ENCODE measurements around the gene CD48. TPM values are rescaled to one million over a fixed set of nuclear protein-coding genes. Genes with fewer than 3 reads are reported as not detected.
"Not testable (repeated sequence)": the region's sequence is repeated elsewhere in the genome, so short reads cannot be mapped to it uniquely, and the experiment has no call there.

Gene CD48
- total and polyA plus RNA-seq, 3 experiments from 2014 or later, result 224 to 250 (median 234) TPM

DNA sequence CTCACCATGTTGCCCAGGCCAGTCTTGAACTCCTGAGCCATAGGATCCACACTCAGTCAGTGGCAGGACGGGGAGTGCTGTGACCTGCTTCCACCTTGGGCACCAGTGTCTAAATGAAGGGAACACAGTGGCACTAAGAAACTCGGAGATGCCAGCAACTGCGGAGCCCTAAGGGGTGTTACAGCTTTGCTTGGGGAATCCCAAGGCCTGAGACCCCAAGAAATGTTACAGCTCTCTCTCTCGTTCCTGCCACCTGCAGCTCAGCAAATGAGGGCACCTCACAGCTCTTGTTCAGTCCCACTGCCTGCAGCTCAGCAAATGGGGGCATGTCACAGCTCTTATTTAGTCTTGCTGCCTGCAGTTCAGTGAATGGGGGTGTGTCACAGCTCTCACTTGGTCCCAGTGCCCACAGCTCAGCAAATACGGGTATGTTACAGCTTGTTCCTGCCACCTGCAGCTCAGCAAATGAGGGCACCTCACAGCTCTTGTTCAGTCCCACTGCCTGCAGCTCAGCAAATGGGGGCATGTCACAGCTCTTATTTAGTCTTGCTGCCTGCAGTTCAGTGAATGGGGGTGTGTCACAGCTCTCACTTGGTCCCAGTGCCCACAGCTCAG is 2.5 kb upstream of the CD48 start:
- not testable (repeated sequence) for H3K9me3 Mint-ChIP-seq; H3K27me3 ChIP-seq (ENCODE audit: insufficient read depth, low read length, poor library complexity, severe bottlenecking); H3K27me3 Mint-ChIP-seq; H3K36me3 ChIP-seq (ENCODE audit: insufficient read depth, low read length); H3K27ac ChIP-seq (ENCODE audit: low read depth, low read length); H3K4me3 ChIP-seq (ENCODE audit: low read length); H3K9me3 ChIP-seq (ENCODE audit: low read length)
- peak in 3 of 5 donors; percentile 38 to 67 (median 43) for DNase-seq
- Mint-ChIP-seq H3K4me3 (peak overlapping the region in 4 of 7 donors; percentile 8 to 42 (median 33)), H3K27ac (peak overlapping the region; percentile 41 to 93 (median 86)), H3K4me1 (peaks cover 38 to 54% (median 52%) of the 10 kb centered on the region in 3 donors), H3K36me3 (peaks cover 0 to 12% (median 0%) of the 10 kb centered on the region in 3 donors)
- POLR2A ChIA-PET, result interaction anchor here (0.6 to 2.0 kb wide), 3 partner anchors 9 to 38 kb away, joined by 3 to 8 read pairs (median 3); no protein-coding TSS in a partner anchor
- CTCF ChIA-PET, result interaction anchor here (0.9 to 6.7 kb wide), 9 partner anchors 8 to 123 kb away, joined by 3 to 72 read pairs (median 9); no protein-coding TSS in a partner anchor
- H3K4me1 ChIP-seq (ENCODE audit: insufficient read depth, low read length), result peaks cover 47% of the 10 kb centered on the region

DNA sequence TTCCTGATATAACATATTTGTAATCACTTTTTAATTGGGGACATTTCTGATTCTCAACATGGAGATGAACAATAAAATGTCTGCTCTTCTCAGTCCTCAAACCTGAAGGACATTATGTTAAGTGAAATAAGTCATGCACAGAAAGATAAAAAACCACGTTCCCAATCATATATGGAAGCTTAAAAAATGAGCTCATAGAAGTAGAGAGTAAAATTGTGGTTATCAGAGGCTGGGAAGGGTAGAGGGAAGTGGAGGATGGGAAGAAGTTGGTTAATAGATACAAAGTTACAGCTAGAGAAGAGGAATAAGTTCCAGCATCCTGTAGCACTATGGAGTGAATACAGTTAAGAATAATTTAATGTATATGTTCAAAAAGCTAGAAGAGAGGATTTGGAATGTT is 1.5 kb upstream of the CD48 start:
- ChIA-PET CTCF (interaction anchor here (0.9 to 6.7 kb wide), 11 partner anchors 7 to 239 kb away, joined by 3 to 72 read pairs (median 6); no protein-coding TSS in a partner anchor), POLR2A (interaction anchor here (1.0 to 2.0 kb wide), 2 partner anchors 10 to 30 kb away, joined by 3 to 8 read pairs; no protein-coding TSS in a partner anchor)
- H3K4me1 Mint-ChIP-seq, result peaks cover 38 to 54% (median 52%) of the 10 kb centered on the region in 3 donors
- Histone ChIP-seq H3K4me3 (ENCODE audit: low read length) (peak overlapping the region; percentile 88), H3K9me3 (ENCODE audit: low read length) (no peaks in the 10 kb centered on the region), H3K36me3 (ENCODE audit: insufficient read depth, low read length) (no peaks in the 10 kb centered on the region), H3K27ac (ENCODE audit: low read depth, low read length) (peak overlapping the region; percentile 56), H3K4me1 (ENCODE audit: insufficient read depth, low read length) (peaks cover 56% of the 10 kb centered on the region), H3K27me3 (ENCODE audit: insufficient read depth, low read length, poor library complexity, severe bottlenecking) (no peaks in the 10 kb centered on the region)
- H3K36me3 Mint-ChIP-seq, result peaks cover 0 to 12% (median 0%) of the 10 kb centered on the region in 3 donors
- no peak for DNase-seq
- H3K4me3 Mint-ChIP-seq, result no peak overlapping the region
- peak overlapping the region in 1 of 8 donors; percentile 89 for H3K27ac Mint-ChIP-seq
- no peaks in the 10 kb centered on the region for H3K9me3 Mint-ChIP-seq
- no peaks in the 10 kb centered on the region for H3K27me3 Mint-ChIP-seq

DNA sequence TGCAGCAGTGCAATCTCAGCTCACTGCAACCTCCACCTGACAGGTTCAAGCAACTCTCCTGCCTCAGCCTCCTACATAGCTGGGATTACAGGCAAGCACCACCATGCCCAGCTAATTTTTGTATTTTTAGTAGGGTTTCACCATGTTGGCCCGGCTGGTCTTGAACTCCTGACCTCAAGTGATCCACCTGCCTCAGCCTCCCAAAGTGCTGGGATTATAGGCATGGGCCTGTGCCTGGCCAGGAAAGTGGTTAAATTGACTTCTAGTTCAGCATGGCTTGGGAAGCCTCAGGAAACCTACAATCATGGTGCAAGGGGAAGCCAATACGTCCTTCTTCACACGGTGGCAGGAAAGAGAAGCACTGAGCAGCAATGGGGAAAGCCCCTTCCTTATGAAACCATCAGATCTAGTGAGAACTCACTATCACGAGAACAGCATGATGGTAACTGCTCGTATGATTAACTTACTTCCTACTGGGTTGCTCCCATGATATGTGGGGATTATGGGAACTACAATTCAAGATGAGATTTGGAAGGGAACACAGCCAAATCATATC is 981 bp upstream of the CD48 start:
- Mint-ChIP-seq H3K27ac (peak overlapping the region in 1 of 8 donors; percentile 89), H3K36me3 (peaks cover 0 to 12% (median 0%) of the 10 kb centered on the region in 3 donors), H3K4me1 (peaks cover 36 to 50% (median 49%) of the 10 kb centered on the region in 3 donors)
- CTCF ChIA-PET, result interaction anchor here (0.8 to 6.7 kb wide), 11 partner anchors 12 to 240 kb away, joined by 3 to 72 read pairs (median 4); no protein-coding TSS in a partner anchor
- POLR2A ChIA-PET, result interaction anchor here (0.6 to 2.0 kb wide), 7 partner anchors 11 to 294 kb away, joined by 3 to 8 read pairs (median 3); partner anchors contain the start of gene SLAMF7
- H3K27me3 Mint-ChIP-seq; H3K9me3 ChIP-seq (ENCODE audit: low read length); H3K4me3 Mint-ChIP-seq; H3K36me3 ChIP-seq (ENCODE audit: insufficient read depth, low read length); H3K27me3 ChIP-seq (ENCODE audit: insufficient read depth, low read length, poor library complexity, severe bottlenecking); H3K9me3 Mint-ChIP-seq: not testable (repeated sequence)
- peak overlapping the region; percentile 88 for H3K4me3 ChIP-seq (ENCODE audit: low read length)
- peak overlapping the region; percentile 56 for H3K27ac ChIP-seq (ENCODE audit: low read depth, low read length)
- DNase-seq, result peak; percentile 23 to 69 (median 60)
- H3K4me1 ChIP-seq (ENCODE audit: insufficient read depth, low read length), result peaks cover 61% of the 10 kb centered on the region

GRCh38 chr1:160711276-160711601 is 383 bp downstream of the CD48 start:
- Histone ChIP-seq H3K36me3 (ENCODE audit: insufficient read depth, low read length) (no peaks in the 10 kb centered on the region), H3K9me3 (ENCODE audit: low read length) (no peaks in the 10 kb centered on the region), H3K27me3 (ENCODE audit: insufficient read depth, low read length, poor library complexity, severe bottlenecking) (no peaks in the 10 kb centered on the region), H3K4me1 (ENCODE audit: insufficient read depth, low read length) (peaks cover 75% of the 10 kb centered on the region), H3K4me3 (ENCODE audit: low read length) (peak overlapping the region; percentile 88), H3K27ac (ENCODE audit: low read depth, low read length) (peak overlapping the region; percentile 56)
- no peak for DNase-seq
- ChIA-PET POLR2A (interaction anchor here (0.6 to 1.7 kb wide), 4 partner anchors 14 to 46 kb away, joined by 3 to 4 read pairs (median 3); no protein-coding TSS in a partner anchor), CTCF (interaction anchor here (1.1 to 6.7 kb wide), 6 partner anchors 13 to 57 kb away, joined by 5 to 72 read pairs (median 10); no protein-coding TSS in a partner anchor)
- Mint-ChIP-seq H3K9me3 (no peaks in the 10 kb centered on the region), H3K27me3 (no peaks in the 10 kb centered on the region), H3K4me1 (peaks cover 39 to 44% (median 42%) of the 10 kb centered on the region in 3 donors), H3K27ac (peak overlapping the region in 1 of 8 donors; percentile 89), H3K36me3 (peaks cover 0 to 15% (median 4%) of the 10 kb centered on the region in 3 donors), H3K4me3 (no peak overlapping the region)

DNA sequence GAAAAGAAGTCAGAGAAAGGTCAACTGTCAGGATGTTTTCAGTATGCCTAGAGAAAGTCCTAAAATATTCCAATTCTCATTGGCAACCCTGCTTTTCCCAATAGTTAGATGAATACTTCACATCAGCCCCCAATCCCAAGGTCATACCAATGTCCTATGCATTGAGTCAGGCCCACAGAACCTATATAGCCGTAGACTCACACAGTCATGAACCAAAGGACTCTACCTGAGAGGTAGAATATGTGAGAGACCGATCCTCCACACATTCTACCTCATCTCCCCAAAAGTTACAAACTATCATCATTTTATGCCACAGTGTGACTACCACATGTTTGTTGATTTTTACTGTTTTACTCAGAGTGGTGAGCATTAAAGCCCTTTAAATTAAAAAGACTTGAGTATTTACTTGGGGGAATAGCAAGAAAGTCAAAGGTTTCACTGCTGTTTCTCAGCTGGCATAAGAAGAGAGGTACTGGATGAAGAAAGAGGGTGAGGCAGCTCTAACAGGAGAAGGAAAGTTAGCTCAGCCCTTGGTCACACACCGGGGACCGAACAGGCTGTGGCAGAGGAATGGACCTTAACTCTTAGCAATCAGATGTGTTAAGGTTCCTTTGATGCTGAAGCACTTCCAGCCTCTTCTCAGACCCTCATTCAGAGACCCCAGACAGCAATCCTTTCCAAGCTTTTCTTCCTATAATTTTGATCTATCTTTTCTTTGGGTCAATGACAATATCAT is 937 bp downstream of the CD48 start:
- DNase-seq, result no peak
- Mint-ChIP-seq H3K36me3 (peaks cover 2 to 16% (median 6%) of the 10 kb centered on the region in 3 donors), H3K27ac (peak overlapping the region in 1 of 8 donors; percentile 89), H3K27me3 (no peaks in the 10 kb centered on the region), H3K4me1 (peaks cover 39 to 42% (median 41%) of the 10 kb centered on the region in 3 donors), H3K4me3 (no peak overlapping the region), H3K9me3 (no peaks in the 10 kb centered on the region)
- Histone ChIP-seq H3K36me3 (ENCODE audit: insufficient read depth, low read length) (no peaks in the 10 kb centered on the region), H3K4me3 (ENCODE audit: low read length) (peak overlapping the region; percentile 88), H3K27ac (ENCODE audit: low read depth, low read length) (peak overlapping the region; percentile 56), H3K27me3 (ENCODE audit: insufficient read depth, low read length, poor library complexity, severe bottlenecking) (no peaks in the 10 kb centered on the region), H3K9me3 (ENCODE audit: low read length) (no peaks in the 10 kb centered on the region), H3K4me1 (ENCODE audit: insufficient read depth, low read length) (peaks cover 79% of the 10 kb centered on the region)
- POLR2A ChIA-PET, result interaction anchor here (0.7 to 1.7 kb wide), 2 partner anchors 15 to 26 kb away, joined by 3 to 4 read pairs; no protein-coding TSS in a partner anchor
- CTCF ChIA-PET, result interaction anchor here (1.1 to 6.7 kb wide), 6 partner anchors 14 to 57 kb away, joined by 5 to 72 read pairs (median 10); no protein-coding TSS in a partner anchor

- Mint-ChIP-seq H3K27me3 (no peaks in the 10 kb centered on the region), H3K36me3 (peaks cover 3 to 26% (median 9%) of the 10 kb centered on the region in 3 donors), H3K27ac (no peak overlapping the region), H3K4me1 (peaks cover 31 to 48% (median 31%) of the 10 kb centered on the region in 3 donors), H3K4me3 (no peak overlapping the region), H3K9me3 (no peaks in the 10 kb centered on the region)
- ChIA-PET CTCF (interaction anchor here (4.0 kb wide), 1 partner anchor 29 kb away, joined by 22 read pairs; no protein-coding TSS in a partner anchor), POLR2A (interaction anchor here (2.4 kb wide), 1 partner anchor 26 kb away, joined by 11 read pairs; no protein-coding TSS in a partner anchor)
- Histone ChIP-seq H3K4me3 (ENCODE audit: low read length) (peak overlapping the region; percentile 88), H3K36me3 (ENCODE audit: insufficient read depth, low read length) (no peaks in the 10 kb centered on the region), H3K27me3 (ENCODE audit: insufficient read depth, low read length, poor library complexity, severe bottlenecking) (no peaks in the 10 kb centered on the region), H3K9me3 (ENCODE audit: low read length) (no peaks in the 10 kb centered on the region), H3K27ac (ENCODE audit: low read depth, low read length) (peak overlapping the region; percentile 56), H3K4me1 (ENCODE audit: insufficient read depth, low read length) (peaks cover 80% of the 10 kb centered on the region)
- DNase-seq, result no peak
Measured at GRCh38 chr1:160709715-160710114, 1.9 kb downstream of the CD48 start.

GRCh38 chr1:160708801-160709200 is 2.8 kb downstream of the CD48 start:
- Histone ChIP-seq H3K9me3 (ENCODE audit: low read length) (no peaks in the 10 kb centered on the region), H3K27me3 (ENCODE audit: insufficient read depth, low read length, poor library complexity, severe bottlenecking) (no peaks in the 10 kb centered on the region), H3K4me3 (ENCODE audit: low read length) (peak overlapping the region; percentile 88), H3K4me1 (ENCODE audit: insufficient read depth, low read length) (peaks cover 82% of the 10 kb centered on the region), H3K27ac (ENCODE audit: low read depth, low read length) (peak overlapping the region; percentile 56), H3K36me3 (ENCODE audit: insufficient read depth, low read length) (peaks cover 5% of the 10 kb centered on the region)
- CTCF ChIA-PET, result interaction anchor here (0.9 to 5.2 kb wide), 6 partner anchors 17 to 60 kb away, joined by 3 to 22 read pairs (median 10); no protein-coding TSS in a partner anchor
- POLR2A ChIA-PET, result interaction anchor here (0.6 to 2.4 kb wide), 6 partner anchors 25 to 139 kb away, joined by 3 to 11 read pairs (median 3); no protein-coding TSS in a partner anchor
- H3K27me3 Mint-ChIP-seq, result no peaks in the 10 kb centered on the region
- no peaks in the 10 kb centered on the region for H3K9me3 Mint-ChIP-seq
- H3K4me3 Mint-ChIP-seq, result no peak overlapping the region
- H3K27ac Mint-ChIP-seq, result no peak overlapping the region
- peaks cover 6 to 33% (median 10%) of the 10 kb centered on the region in 3 donors for H3K36me3 Mint-ChIP-seq
- H3K4me1 Mint-ChIP-seq, result peaks cover 22 to 49% (median 23%) of the 10 kb centered on the region in 3 donors
- DNase-seq, result peak in 3 of 5 donors; percentile 35 to 66 (median 48)
